ELR (cell line): ENCODE measurements around the gene NEDD8.
A peak's percentile ranks its signal among the peaks of the same experiment; 100 is the strongest.

Experiments used
- DNase-seq: peaks from one replicate; pipeline ENCODE4 v3.0.0-alpha.2; 2015; ENCODE audit warnings: low read depth

NEDD8 gene

GRCh38 chr14:24179961-24180796 is 52.0 kb downstream of the NEDD8 start:
- peak; percentile 73 for DNase-seq

- no peak for DNase-seq
Observed at GRCh38 chr14:24179294-24179960, 52.7 kb downstream of the NEDD8 start.

- DNase-seq, result no peak
Observed at GRCh38 chr14:24178399-24179178, 53.6 kb downstream of the NEDD8 start.

GRCh38 chr14:24177891-24178290 is 54.3 kb downstream of the NEDD8 start:
- DNase-seq, result no peak

- DNase-seq, result no peak
Observed at GRCh38 chr14:24177041-24177825, 54.9 kb downstream of the NEDD8 start.

- DNase-seq, result no peak
Observed at GRCh38 chr14:24176599-24176998, 55.6 kb downstream of the NEDD8 start.

GRCh38 chr14:24172871-24173281 is 59.3 kb downstream of the NEDD8 start:
- DNase-seq, result no peak

GRCh38 chr14:24172261-24172860 is 59.8 kb downstream of the NEDD8 start:
- DNase-seq, result no peak

GRCh38 chr14:24171422-24172260 is 60.5 kb downstream of the NEDD8 start, which contains the start of gene REC8:
Gene REC8 (plus strand): TSS chr14:24172080. CDS start chr14:24172553, 473 bp downstream.
- DNase-seq, result no peak

GRCh38 chr14:24167469-24168114 is 64.6 kb downstream of the NEDD8 start:
- no peak for DNase-seq
